HG03558 (cell line): ENCODE results near the gene DBH.

Experiments used
- ATAC-seq: cut with Tn5 transposase; IDR thresholded peaks from one replicate; pipeline ENCODE4 v1.9.1; 2021; ENCODE audit warnings: moderate number of reproducible peaks; ENCODE audit not compliant: unreplicated experiment; ENCODE audit errors: extremely low read depth

The DBH gene

GRCh38 chr9:133635533-133636531, at the start of gene DBH:
DBH (plus strand) TSS chr9:133636363; CDS start chr9:133636372, 9 bp downstream.
- ATAC-seq: no peak

- no peak for ATAC-seq
These were observed 49.1 kb upstream of the DBH start for GRCh38 chr9:133587051-133587450.

GRCh38 chr9:133587466-133587865, 48.7 kb upstream of the DBH start:
- no peak for ATAC-seq

DNA sequence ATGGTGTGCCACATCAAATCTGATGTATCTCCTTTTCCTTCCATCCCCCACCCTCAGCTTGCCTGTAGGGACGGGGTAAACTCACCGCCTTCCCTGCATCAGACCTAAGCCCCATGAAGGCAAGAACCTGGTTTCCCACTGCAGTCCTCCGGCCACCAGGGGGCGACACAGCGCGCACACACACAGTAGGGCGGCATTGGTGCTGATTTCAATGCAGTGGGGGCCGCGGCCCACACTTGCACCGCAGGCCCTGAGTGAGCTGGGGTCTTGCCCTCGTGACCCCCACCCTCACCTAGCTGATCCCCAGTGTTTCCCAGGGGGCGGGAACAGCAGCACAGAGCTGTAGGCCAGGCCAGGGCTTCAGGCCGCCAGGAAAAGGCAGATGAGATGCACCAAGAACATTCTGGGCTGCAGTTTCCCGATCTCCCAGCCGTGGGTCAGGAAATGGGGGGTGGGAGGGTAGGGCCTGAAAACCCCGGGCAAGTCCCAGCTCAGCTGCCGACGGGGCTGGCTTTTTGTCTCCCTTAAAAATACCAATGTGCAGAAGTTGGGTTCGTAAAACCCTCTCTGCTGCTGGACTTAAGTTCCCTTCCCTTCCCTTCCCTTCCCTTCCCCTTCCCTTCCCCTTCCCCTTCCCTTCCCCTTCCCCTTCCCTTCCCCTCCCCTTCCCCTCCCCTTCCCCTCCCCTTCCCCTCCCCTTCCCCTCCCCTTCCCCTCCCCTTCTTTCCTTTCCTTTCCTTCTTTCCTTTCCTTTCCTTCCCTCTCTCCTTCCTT, 46.5 kb upstream of the DBH start:
- ATAC-seq: no peak

DNA sequence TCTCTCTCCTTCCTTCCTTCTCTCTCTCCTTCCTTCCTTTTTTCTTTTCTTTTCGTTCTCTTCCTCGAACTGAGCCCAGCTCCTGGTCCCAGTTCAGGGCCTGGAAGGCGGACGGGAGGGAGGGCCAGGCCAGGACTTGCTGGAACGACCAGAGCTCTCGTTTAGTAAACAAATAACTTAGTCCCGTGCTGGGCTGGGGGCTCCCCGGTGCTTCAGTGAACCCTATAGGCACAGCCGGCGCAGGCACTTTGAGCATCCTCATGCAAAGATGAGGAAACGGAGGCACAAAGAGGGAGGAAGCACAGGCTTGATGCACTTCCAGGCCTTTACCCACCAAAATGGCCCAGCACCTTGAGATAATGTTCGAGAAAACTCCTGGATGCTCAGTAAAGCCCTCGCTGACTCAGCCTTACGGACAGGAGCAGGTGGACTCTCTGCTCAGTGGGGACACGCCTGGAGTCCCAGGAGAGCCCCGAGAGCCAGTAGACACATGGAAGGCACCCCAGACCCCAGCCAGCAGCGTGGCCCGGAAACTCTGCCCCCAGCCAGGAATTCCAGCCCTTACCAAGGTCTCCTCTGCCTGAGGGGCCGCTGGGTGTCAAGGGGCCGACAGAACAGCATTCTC, 45.8 kb upstream of the DBH start:
- no peak for ATAC-seq

GRCh38 chr9:133591116-133591910, 44.9 kb upstream of the DBH start:
- ATAC-seq: no peak

- no peak for ATAC-seq
These were observed 44.2 kb upstream of the DBH start for GRCh38 chr9:133591985-133592384.

DNA sequence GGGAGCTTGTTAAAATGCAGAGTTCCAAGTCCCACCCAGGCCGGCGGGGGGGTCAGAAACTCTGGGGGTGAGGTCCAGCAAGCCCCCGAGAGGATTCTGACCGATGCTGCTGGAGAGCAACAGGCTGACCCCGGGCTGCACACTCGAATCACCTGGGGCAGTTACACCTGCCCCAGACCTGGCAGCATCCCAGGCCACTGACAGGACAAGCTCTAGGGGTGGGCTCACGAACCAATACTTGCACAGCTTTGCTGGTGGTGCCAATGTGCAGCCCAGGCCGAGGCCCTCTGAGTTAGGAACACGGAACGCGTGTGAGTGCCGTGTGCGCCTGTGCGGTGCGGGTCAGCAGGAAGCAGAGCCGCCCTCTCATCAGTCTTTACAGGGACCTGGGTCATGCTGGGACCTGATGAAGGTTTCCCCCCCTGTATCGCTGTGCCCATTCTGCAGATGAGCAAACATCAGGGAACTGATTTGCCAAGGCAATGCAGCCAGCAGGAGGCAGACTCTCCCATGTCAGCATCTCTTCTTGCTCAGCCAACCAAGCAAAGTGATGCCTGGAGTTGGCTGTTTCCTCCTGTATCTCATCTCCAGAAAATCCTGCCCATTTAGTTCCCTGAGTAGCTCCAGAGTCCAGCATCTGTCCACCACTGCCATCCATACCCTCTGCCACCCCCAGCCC, 43.3 kb upstream of the DBH start:
- no peak for ATAC-seq

GRCh38 chr9:133593587-133594253, 42.4 kb upstream of the DBH start:
- no peak for ATAC-seq

GRCh38 chr9:133594310-133594709, 41.9 kb upstream of the DBH start:
- ATAC-seq: no peak

GRCh38 chr9:133595910-133596309, 40.3 kb upstream of the DBH start:
- ATAC-seq: no peak

DNA sequence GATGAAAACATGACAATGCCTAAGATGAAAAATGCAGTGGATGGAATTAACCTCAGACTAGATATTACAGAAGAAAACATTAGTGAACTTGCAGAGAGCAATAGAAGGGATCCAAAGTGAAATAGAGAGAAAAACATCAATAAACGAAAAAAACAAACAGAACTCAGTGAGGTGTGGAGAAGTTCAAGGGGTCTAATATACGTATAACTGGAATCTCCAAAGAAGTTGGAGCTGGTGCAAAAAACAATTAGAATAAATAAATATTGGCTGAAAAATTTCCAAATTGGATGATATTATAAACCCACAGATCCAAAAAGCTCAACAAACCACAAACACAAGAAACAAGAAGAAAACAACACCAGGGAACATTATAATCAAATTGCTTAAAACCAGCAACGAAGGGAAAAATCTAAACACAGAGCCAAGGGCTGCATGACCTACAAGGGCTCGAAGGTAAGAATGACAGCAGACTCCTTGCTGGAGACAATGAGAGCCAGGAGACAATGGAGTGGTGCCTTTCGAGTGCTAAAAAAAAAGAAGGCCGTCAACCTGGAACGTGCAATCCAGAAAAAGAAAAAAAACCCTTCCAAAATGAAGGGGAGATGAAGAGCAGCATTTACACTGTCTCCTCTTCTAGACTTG, 38.7 kb upstream of the DBH start:
- no peak for ATAC-seq

DNA sequence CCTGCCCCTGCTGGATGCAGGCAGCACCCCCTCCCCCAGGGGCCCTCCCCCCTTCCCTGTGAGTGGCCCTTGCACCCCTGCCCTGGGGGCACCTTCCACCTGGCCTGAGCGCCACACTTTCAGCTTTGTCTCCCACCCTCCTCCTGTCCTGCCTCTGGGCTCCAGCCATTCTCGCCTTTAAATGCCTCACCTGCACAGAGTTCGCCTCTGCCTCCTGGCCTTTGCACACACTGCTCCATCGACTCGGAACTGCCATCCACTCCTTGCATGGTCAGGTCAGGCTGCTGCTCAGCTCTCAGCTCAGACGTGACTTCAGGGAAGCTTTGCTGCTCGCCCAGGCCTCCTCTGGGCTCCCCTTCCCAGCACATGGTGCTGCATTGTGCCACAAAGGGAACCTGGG, 37.2 kb upstream of the DBH start:
- no peak for ATAC-seq

DNA sequence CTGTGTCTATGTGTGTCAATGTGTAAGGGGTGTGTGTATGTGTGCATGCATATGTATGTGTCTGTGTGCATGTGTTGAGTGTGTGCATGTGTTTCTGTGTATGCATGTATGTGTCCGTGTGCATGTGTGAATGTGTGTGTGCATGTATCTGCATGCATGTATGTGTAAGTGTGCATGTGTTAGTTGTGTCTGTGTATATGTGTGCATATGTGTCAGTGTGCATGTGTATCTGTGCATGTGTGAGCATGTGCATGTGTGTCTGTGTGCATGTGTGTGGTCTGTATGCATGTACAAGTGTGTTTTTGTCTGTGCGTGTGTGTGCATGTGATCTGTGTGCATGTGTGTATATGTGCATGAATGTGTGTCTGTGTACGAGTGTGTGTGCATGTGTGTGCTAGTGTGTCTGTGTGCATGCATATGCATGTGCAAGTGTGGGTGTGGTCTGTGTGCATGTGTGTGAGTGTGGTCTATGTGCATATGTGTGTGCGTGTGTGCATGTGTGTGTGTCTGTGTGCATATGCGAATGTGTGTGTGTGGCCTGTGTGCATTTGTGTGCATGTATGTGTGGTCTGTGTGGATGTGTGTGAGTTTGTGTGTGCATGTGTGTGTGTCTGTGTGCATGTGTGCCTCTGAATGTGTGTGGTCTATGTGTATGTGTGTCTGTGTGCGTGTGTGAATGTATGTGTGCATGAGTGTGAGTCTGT, 36.5 kb upstream of the DBH start:
- no peak for ATAC-seq

- no peak for ATAC-seq
These were observed 35.4 kb upstream of the DBH start for GRCh38 chr9:133600739-133601138.

DNA sequence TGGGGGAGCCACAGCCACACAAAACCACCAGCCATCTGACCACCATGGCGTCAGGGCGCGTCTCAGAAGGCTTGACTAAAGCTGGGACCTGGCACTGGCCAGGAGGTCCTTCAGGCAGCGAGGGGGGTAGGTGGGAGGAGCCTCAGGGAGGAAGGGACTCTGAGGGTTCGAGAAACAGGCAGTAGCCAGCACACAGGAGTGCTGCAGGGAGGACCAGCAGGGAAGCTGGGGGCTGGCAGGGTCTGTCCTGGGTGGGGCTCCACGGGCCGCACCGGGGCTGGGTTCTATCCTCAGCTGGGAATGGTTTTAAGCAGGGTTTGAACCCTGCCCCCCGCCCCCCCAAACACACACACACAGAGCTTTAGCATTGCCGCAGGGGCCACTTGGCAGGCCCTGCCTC, 34.4 kb upstream of the DBH start:
- ATAC-seq: no peak

DNA sequence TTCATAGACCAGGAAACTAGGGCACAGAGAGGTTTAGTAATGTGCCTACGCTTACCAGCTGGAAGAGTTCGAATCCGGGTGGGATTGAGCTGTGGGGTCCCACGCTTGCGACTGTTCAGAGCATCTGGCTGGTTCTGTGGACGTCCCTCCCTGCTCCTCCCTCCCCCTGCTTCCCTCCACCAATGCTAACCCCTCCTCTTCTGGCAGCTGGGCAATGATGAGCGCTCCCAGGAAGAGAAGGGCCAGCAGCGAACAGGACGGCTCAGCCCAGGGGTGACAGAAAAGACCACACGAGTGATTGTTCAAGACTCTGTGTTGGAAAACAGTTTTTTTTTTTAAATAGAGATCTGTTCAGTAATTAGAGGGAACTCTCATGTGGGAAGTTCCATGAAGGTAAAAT, 33.9 kb upstream of the DBH start:
- no peak for ATAC-seq
